Suprapubic skin (tissue), 3 donors: Measurements from ENCODE around the gene TTC14.

Experiments
- EP300 ChIP-seq: sonication (generic); formaldehyde crosslinking; IDR thresholded peaks from one replicate; pipeline ENCODE4 v1.6.1; 2017; ENCODE audit warnings: antibody characterized with exemption
- POLR2A ChIP-seq, 2 donors: fragments of 450-650 bp; IDR thresholded peaks; one replicate each; pipeline ENCODE4 v1.6.1; 2017; ENCODE audit warnings: antibody characterized with exemption in 2 of 2, mild to moderate bottlenecking in 2 of 2, moderate library complexity in 2 of 2
- TF ChIP-seq, protein P1 (sequence below), 2 donors: fragments of 200-600 bp in 1 of 2; fragments of 450-650 bp in 1 of 2; sonication (generic) in 1 of 2; IDR thresholded peaks; one replicate each; pipeline ENCODE4 v1.5.1; 2016 to 2019; ENCODE audit warnings: antibody characterized with exemption in 2 of 2, mild to moderate bottlenecking in 1 of 2, moderate library complexity in 1 of 2

DNA sequence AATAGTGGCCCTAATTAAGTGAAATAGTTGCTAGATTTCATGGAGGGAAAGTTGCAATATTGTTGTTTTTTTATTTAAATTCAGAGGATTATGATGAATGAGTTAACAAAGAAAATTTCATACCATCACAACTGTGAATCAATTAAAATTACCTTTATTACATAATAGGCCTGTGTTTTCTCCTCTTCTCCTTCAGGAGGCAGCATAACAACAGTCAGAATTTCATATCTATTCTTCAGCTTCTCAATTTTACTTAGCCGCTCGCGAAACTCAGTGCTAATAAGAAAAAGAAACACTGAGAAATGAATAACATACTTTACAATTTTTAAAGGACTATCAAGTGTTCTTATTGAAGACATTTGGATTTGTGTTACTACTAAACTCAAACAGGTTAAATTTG, 29.4 kb downstream of the TTC14 start:
- no peak for TF ChIP-seq EP300
- TF ChIP-seq, protein P1, sequence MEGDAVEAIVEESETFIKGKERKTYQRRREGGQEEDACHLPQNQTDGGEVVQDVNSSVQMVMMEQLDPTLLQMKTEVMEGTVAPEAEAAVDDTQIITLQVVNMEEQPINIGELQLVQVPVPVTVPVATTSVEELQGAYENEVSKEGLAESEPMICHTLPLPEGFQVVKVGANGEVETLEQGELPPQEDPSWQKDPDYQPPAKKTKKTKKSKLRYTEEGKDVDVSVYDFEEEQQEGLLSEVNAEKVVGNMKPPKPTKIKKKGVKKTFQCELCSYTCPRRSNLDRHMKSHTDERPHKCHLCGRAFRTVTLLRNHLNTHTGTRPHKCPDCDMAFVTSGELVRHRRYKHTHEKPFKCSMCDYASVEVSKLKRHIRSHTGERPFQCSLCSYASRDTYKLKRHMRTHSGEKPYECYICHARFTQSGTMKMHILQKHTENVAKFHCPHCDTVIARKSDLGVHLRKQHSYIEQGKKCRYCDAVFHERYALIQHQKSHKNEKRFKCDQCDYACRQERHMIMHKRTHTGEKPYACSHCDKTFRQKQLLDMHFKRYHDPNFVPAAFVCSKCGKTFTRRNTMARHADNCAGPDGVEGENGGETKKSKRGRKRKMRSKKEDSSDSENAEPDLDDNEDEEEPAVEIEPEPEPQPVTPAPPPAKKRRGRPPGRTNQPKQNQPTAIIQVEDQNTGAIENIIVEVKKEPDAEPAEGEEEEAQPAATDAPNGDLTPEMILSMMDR (IDR thresholded peaks at IDR 0.05) = no peak
- TF ChIP-seq POLR2A (IDR thresholded peaks at IDR 0.05) = no peak
